ENCODE data around the gene NKX2-3. TPM values are rescaled to one million over a fixed set of nuclear protein-coding genes. Genes with fewer than 3 reads are reported as not detected.

The NKX2-3 gene
- total RNA-seq, 1 experiment from 2014 or later, result 0.25 TPM

DNA sequence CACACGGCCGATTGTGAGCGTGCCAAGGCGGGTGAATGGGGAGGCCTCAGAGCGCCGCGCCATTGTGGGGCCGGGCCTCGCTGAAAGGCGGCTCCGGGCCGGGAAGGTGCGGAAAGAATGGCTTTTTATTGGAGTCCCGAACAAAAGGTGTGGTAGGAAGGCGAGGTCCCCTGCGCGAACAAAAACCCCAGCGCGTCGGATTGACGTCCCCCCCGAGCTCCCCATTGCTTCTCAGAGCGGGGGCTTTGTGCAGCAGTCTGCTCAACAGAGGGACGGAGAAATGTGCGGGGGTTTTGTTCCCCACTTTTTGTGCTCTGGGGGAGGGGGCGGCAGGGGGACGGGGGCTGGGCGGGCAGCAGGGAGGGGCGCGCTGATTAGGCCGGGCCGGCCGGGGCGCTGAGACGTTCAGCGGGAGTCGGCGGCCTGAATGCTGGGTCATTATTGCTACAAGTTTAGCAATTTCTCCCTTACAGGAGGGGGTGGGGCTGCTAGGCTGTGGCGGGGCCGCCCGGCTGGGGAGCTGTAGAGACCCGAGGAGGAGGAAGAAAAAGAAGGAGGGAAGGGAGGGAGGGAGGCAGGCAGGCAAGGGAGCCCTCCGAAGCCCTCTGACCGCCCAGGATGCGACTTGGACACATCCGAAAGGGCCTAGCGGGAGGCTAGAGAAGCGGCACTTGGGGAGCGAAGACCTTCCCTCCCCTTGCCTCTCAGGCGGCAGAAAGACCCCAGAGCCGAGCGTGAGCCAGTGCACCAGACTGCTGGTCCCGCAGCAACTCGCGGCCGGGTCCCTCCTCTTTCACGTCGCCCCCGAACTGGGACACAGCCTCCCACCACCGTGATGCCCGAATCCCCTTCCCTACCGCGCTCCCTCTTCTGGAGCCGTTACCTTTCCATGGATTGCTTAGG, 4.6 kb downstream of the NKX2-3 start:
- DNase-seq (ENCODE audit: extremely low read depth, low read depth), result no peak

GRCh38 chr10:99537989-99538917, 5.5 kb downstream of the NKX2-3 start:
- no peak for DNase-seq (ENCODE audit: extremely low read depth, low read depth)

- no peak for DNase-seq (ENCODE audit: extremely low read depth, low read depth)
These were observed 6.4 kb downstream of the NKX2-3 start for GRCh38 chr10:99539120-99539519.

DNA sequence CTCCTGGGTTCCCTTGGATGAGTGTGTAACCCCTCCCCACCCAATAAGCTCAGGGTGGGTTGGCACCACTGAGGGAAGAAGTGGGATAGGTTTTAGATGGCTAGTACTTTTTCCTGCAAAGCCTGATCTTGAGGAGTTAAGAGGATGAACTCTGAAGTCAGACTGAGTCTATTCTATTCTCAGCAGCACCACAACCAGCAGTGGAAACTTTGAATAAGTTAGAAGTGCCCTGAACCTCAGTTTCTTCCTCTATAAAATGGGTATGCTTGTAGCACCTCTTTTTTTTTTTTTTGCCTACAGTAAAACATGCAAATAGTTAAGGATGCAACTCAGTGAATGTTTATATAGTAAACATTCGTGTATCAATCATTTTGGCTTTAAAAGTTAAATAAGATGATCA, 7.1 kb downstream of the NKX2-3 start:
- DNase-seq (ENCODE audit: extremely low read depth, low read depth), result no peak

- no peak for DNase-seq (ENCODE audit: extremely low read depth, low read depth)
These were observed 7.5 kb downstream of the NKX2-3 start for GRCh38 chr10:99540306-99540656.

- DNase-seq (ENCODE audit: extremely low read depth, low read depth), result no peak
These were observed 8.2 kb downstream of the NKX2-3 start for GRCh38 chr10:99540657-99541531.

GRCh38 chr10:99544322-99544721, 11.6 kb downstream of the NKX2-3 start:
- no peak for DNase-seq (ENCODE audit: extremely low read depth, low read depth)

DNA sequence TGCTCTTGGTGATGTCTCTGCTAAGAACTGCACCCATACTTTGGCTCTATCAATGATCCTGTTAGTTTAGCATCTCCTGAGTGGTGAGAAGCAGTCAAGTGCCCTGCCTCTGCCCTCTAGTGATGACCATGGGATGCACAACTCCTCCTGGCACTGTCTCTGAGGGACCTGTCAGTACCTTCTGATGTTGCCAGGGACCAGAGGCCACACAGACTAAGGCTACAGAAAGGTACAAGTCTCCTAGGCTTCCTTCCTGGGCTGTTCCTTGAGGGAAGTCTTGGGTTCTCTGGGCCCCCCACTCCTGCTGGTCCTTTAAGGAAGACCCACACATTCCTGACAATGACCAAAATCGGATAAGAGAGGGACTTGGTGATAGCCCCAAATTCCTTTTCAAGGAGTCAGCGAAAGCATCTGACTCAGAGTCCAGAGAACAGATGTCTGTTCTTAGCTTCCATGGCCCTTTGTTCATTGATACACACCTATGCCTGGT, 15.3 kb downstream of the NKX2-3 start:
- DNase-seq (ENCODE audit: extremely low read depth, low read depth), result peak; percentile 25

DNA sequence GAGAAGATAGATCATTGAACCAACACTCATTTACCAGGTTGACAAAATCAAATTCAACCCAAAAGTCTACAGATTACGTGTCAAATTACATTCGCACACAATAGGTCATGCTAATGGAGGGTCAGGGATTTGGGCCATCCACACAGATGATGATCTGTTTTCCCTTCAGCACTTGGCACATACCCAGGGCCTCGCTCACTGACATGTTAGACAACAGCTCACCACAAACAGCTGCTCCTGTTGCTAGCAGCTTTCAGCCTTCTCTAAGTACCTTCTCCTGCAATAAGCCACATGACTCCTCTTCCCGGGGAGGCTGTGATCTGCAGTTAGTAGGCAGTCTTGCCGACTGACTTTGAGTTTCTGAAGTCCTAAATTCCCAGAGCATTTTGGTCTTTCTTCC, 18.4 kb downstream of the NKX2-3 start:
- no peak for DNase-seq (ENCODE audit: extremely low read depth, low read depth)

DNA sequence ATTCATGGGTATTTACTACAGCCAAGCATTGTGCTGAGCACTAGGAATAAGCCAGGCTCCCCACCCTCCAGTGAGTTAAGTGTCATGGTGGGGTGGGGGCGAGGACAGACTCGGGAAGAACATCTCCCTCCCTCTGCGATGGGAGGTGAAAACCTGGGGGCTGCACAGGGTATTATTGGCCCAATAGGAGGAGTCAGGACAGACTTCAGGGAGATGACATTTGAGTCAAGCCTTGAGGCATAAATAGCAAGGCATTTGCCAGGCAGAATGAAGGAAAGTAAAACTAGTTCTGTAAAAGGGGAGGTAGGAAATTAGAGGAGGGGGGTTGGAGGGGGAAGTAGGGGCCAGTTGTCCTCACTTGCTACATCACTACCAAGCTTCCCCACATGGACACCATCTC, 18.9 kb downstream of the NKX2-3 start:
- DNase-seq (ENCODE audit: extremely low read depth, low read depth), result no peak

GRCh38 chr10:99555371-99555770, 22.6 kb downstream of the NKX2-3 start:
- DNase-seq (ENCODE audit: extremely low read depth, low read depth), result no peak

GRCh38 chr10:99555825-99556523, 23.2 kb downstream of the NKX2-3 start:
- DNase-seq (ENCODE audit: extremely low read depth, low read depth), result no peak

GRCh38 chr10:99557044-99557443, 24.3 kb downstream of the NKX2-3 start:
- DNase-seq (ENCODE audit: extremely low read depth, low read depth), result no peak

GRCh38 chr10:99558708-99559107, 26.0 kb downstream of the NKX2-3 start:
- no peak for DNase-seq (ENCODE audit: extremely low read depth, low read depth)

DNA sequence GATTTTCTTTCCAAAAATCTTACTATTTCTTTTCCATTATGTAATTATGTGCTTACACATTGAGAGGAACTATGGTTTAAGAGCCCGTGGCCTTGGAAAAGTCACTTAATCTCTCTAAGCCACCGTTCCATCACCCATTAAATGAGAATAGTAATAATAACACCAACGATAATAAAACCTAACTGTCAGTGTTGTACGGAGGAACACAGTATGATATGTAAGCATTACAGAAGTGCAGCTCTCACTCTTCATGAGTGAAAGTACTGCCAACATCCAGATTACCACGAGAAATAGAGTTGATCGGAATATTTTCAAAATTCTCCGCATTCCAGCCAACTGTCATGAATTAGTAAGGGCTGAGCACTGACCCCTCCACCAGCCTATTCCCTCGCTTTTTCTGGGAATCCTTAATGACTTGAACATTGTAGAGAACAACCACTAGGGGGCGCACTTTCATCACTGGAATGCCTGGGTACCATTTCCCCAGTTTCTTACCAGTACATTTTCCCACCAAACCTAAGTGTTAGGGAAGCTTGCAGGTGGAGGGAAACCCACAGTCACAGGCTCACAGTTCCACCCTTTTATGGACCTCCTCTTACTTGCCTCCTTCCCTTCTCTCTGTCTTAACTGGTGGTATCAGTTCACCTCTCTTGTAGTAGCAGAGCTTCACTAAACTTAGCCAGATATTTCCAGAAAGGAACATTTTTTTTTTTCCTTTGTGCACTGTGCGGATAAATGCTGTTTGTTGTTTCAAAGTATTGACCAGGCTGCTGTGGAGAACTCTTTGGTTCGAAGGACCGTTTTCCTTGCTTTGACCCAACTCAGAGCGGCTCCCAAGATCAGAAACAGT, 27.8 kb downstream of the NKX2-3 start:
- peak; percentile 69 for DNase-seq (ENCODE audit: extremely low read depth, low read depth)

DNA sequence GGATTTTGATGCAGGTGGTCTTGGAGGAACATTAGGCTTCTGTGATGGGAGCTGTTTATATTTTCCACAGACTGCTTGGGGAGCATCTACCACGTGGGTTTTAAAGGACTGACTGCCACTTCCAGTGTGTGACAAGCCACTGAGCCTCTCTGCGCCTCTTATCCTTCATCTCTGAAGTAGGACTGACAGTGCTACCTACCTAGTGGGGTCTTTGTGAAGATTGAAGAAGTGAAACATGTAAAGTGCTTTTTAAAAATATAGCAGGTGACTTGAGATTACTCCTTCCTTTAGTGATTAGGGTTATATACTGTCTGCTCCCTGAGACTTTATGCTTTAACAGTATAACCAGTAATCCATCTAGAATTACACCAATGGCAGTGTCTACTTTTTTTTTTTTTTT, 29.9 kb downstream of the NKX2-3 start:
- no peak for DNase-seq (ENCODE audit: extremely low read depth, low read depth)

DNA sequence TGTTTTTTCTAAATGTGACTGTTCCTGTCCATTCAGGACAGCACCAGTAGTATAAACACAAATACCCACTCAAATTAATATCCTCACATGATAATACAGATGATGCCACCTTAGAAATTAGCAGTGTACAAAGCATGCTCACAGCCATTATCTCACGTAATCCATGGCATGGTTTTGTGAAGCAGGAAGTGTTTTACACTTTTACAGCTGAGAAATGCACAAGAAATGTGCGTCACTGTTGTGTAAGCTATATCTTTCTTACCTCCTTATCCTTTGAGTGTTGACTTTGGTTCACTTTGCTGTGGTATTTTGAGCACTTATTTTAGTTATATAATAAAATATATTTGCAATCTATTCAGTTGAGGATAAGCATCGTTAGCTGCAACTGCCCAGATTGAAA, 31.6 kb downstream of the NKX2-3 start:
- no peak for DNase-seq (ENCODE audit: extremely low read depth, low read depth)

- DNase-seq (ENCODE audit: extremely low read depth, low read depth), result no peak
These were observed 32.4 kb downstream of the NKX2-3 start for GRCh38 chr10:99565166-99565565.
